CD14-positive monocyte (primary cell): ENCODE results near the gene PAFAH2. TPM values are rescaled to one million over a fixed set of nuclear protein-coding genes. Genes with fewer than 3 reads are reported as not detected.

ENCODE experiments used
- DNase-seq, 3 donors: peaks; one replicate each; pipeline ENCODE4 v3.0.0-alpha.2; 2011 to 2022
- H2AFZ ChIP-seq: 2 replicates; pipeline ENCODE4 v1.6.0; 2012; ENCODE audit warnings: mild to moderate bottlenecking, low read depth, low read length, inconsistent platforms; ENCODE audit not compliant: insufficient read depth, poor library complexity, severe bottlenecking
- H3K27ac ChIP-seq, 2 donors: 1 replicate in 1 of 2; 2 replicates in 1 of 2; pipeline ENCODE4 v1.5.1; 2012 to 2013; ENCODE audit warnings: low read length in 2 of 2, control low read depth in 1 of 2, inconsistent platforms in 1 of 2, low read depth in 1 of 2, mild to moderate bottlenecking in 1 of 2
- H3K27me3 ChIP-seq, 2 donors: one replicate each; pipeline versions ENCODE4 v1.6.0 to v1.6.1; 2011 to 2013; ENCODE audit warnings: low read length in 2 of 2; ENCODE audit not compliant: control insufficient read depth in 2 of 2, insufficient read depth in 2 of 2
- H3K36me3 ChIP-seq, 2 donors: replicated peaks in 1 of 2; 1 replicate in 1 of 2; 2 replicates in 1 of 2; pipeline versions ENCODE4 v1.5.1 to v1.6.1; 2012 to 2013; ENCODE audit warnings: low read length in 2 of 2, control low read depth in 1 of 2, inconsistent platforms in 1 of 2, mild to moderate bottlenecking in 1 of 2; ENCODE audit not compliant: insufficient read depth in 2 of 2, control insufficient read depth in 1 of 2
- H3K4me1 ChIP-seq, 2 donors: 1 replicate in 1 of 2; 2 replicates in 1 of 2; pipeline versions ENCODE4 v1.5.1 to v1.6.1; 2012 to 2013; ENCODE audit warnings: low read length in 2 of 2, control low read depth in 1 of 2, inconsistent platforms in 1 of 2, mild to moderate bottlenecking in 1 of 2, moderate library complexity in 1 of 2; ENCODE audit not compliant: insufficient read depth in 2 of 2, control insufficient read depth in 1 of 2
- H3K4me2 ChIP-seq: replicated peaks from 2 replicates; pipeline ENCODE3; 2012; ENCODE audit warnings: low read length, moderate library complexity, mild to moderate bottlenecking; ENCODE audit not compliant: poor library complexity, severe bottlenecking; ENCODE audit errors: extremely low read depth
- H3K4me3 ChIP-seq, 3 experiments: fragments of 200-600 bp in 1 of 3; sonication (generic) in 1 of 3; replicated peaks in 1 of 3; 1 replicate in 2 of 3; 2 replicates in 1 of 3; pipeline ENCODE4 v1.5.1; 2011 to 2013; ENCODE audit warnings: low read length in 3 of 3, mild to moderate bottlenecking in 3 of 3, control low read depth in 2 of 3, low read depth in 2 of 3, inconsistent platforms in 1 of 3, moderate library complexity in 1 of 3
- H3K79me2 ChIP-seq: 2 replicates; pipeline ENCODE4 v1.6.0; 2012; ENCODE audit warnings: mild to moderate bottlenecking, control low read depth, inconsistent platforms, low read length, moderate library complexity; ENCODE audit not compliant: insufficient read depth
- H3K9ac ChIP-seq: 2 replicates; pipeline ENCODE4 v1.6.0; 2017; ENCODE audit warnings: low read length, mild to moderate bottlenecking; ENCODE audit not compliant: insufficient read depth, poor library complexity, severe bottlenecking
- H3K9me3 ChIP-seq, 2 donors: replicated peaks in 1 of 2; 1 replicate in 1 of 2; 2 replicates in 1 of 2; pipeline versions ENCODE4 v1.5.1 to v1.6.1; 2012 to 2013; ENCODE audit warnings: low read length in 2 of 2, control low read depth in 1 of 2; ENCODE audit not compliant: control insufficient read depth in 1 of 2, insufficient read depth in 1 of 2
- H4K20me1 ChIP-seq: 2 replicates; pipeline ENCODE4 v1.6.0; 2012; ENCODE audit warnings: mild to moderate bottlenecking, low read length, control low read depth, moderate library complexity; ENCODE audit not compliant: insufficient read depth
- H3K27ac Mint-ChIP-seq, 7 donors: one replicate each; pipeline ENCODE4 v1.8.0; 2020; ENCODE audit warnings: mild to moderate bottlenecking in 7 of 7, mixed read lengths in 7 of 7, moderate library complexity in 6 of 7, inconsistent platforms in 2 of 7
- H3K27me3 Mint-ChIP-seq, 3 donors: one replicate each; pipeline ENCODE4 v1.8.0; 2021 to 2022; ENCODE audit warnings: low read depth in 3 of 3, mild to moderate bottlenecking in 3 of 3, mixed read lengths in 3 of 3, moderate library complexity in 3 of 3, inconsistent platforms in 1 of 3
- H3K36me3 Mint-ChIP-seq, 2 donors: one replicate each; pipeline ENCODE4 v1.8.0; 2020; ENCODE audit warnings: mixed read lengths in 2 of 2, inconsistent platforms in 1 of 2, mild to moderate bottlenecking in 1 of 2
- H3K4me1 Mint-ChIP-seq: one replicate; pipeline ENCODE4 v1.8.0; 2020; ENCODE audit warnings: mild to moderate bottlenecking, mixed read lengths
- H3K4me3 Mint-ChIP-seq, 2 donors: one replicate each; pipeline ENCODE4 v1.8.0; 2020; ENCODE audit warnings: mild to moderate bottlenecking in 2 of 2, mixed read lengths in 2 of 2, moderate library complexity in 1 of 2
- H3K9me3 Mint-ChIP-seq, 7 donors: one replicate each; pipeline ENCODE4 v1.8.0; 2020 to 2022; ENCODE audit warnings: mixed read lengths in 7 of 7, mild to moderate bottlenecking in 6 of 7, moderate library complexity in 6 of 7, inconsistent platforms in 2 of 7
- WGBS: methylation state at CpG from one replicate; pipeline ENCODE4 v1.1.5; 2013; ENCODE audit warnings: missing lambda C conversion rate; ENCODE audit not compliant: insufficient coverage; 5-methylcytosine and 5-hydroxymethylcytosine counted together
- intact Hi-C, 2 donors: fragments of 100-400 bp; cut with micrococcal nuclease; formaldehyde crosslinking; loops; one replicate each; pipeline versions ENCODE4 v1.15.0 to v1.15.1; 2023
- polyA plus RNA-seq, 3 donors: library from polyadenylated mRNA; depleted of rRNA in 1 of 3; unstranded in 2 of 3; stranded (reverse) in 1 of 3; fragments of 300-500 nt in 2 of 3; fragments of >200 nt in 1 of 3; fragmentation: Illumina TruSeq in 2 of 3; gene quantifications; 1 replicate in 2 of 3; 2 replicates in 1 of 3; pipeline ENCODE4 v1.2.3, GENCODE V29; 2012 to 2021
- TF ChIP-seq, protein P1 (sequence below): fragments of 200-600 bp; IDR thresholded peaks from one replicate; pipeline ENCODE4 v1.8.0; 2022; ENCODE audit warnings: antibody characterized with exemption, mild to moderate bottlenecking

Gene PAFAH2
- polyA plus RNA-seq, 3 donors, result 6.4 to 9.2 (median 6.8) TPM

DNA sequence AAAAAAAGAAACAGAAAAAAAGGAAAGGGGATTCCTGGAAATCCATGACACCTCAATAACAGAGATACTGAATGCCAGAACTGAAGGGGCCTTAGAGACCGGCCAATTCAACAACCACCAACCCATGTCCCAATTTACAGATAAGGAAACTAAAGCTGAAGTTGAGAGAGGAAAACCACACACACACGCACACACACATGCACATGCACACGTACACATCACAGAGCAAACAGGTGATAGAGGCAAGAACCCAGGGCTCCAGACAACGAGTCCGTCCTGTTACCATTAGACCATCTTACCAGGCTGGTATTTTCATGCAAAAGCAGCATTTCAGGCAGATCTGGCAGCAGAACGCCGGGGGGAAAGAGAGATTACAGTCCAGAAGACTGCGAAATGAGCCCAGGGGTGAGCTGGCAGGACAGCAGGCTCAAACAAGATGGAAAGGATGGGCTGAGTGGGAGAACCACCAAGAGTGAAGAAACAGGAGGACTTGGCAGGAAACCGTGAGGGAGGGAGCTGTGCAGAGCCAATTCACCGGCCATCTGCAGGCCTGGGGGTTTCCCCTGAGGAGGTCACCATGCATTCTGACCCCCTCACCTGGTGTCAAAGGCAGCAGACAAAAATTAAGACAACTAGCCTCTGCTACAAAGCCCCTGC lies 43.5 kb downstream of the PAFAH2 start:
- Histone ChIP-seq H3K79me2 (no peaks in the 10 kb centered on the region), H4K20me1 (no peaks in the 10 kb centered on the region), H3K4me3 (no peak overlapping the region), H3K9me3 (peaks cover 0 to 5% of the 10 kb centered on the region in 2 donors), H3K4me2 (no peak overlapping the region), H3K27me3 (no peaks in the 10 kb centered on the region), H3K4me1 (no peaks in the 10 kb centered on the region), H3K27ac (no peak overlapping the region), H2AFZ (no peak overlapping the region), H3K36me3 (peaks cover 6 to 23% of the 10 kb centered on the region in 2 donors), H3K9ac (no peak overlapping the region)
- peak overlapping the region in 1 of 7 donors; percentile 1 for H3K27ac Mint-ChIP-seq
- 97% methylated on average over 7 of the region's 10 CpGs for WGBS
- no peaks in the 10 kb centered on the region for H3K4me1 Mint-ChIP-seq
- H3K36me3 Mint-ChIP-seq, result peaks cover 14 to 19% of the 10 kb centered on the region in 2 donors
- H3K9me3 Mint-ChIP-seq, result peaks cover 3 to 9% (median 6%) of the 10 kb centered on the region in 7 donors
- H3K27me3 Mint-ChIP-seq, result peaks cover 0 to 3% (median 2%) of the 10 kb centered on the region in 3 donors
- intact Hi-C loops, result no loop called here
- TF ChIP-seq, protein P1, sequence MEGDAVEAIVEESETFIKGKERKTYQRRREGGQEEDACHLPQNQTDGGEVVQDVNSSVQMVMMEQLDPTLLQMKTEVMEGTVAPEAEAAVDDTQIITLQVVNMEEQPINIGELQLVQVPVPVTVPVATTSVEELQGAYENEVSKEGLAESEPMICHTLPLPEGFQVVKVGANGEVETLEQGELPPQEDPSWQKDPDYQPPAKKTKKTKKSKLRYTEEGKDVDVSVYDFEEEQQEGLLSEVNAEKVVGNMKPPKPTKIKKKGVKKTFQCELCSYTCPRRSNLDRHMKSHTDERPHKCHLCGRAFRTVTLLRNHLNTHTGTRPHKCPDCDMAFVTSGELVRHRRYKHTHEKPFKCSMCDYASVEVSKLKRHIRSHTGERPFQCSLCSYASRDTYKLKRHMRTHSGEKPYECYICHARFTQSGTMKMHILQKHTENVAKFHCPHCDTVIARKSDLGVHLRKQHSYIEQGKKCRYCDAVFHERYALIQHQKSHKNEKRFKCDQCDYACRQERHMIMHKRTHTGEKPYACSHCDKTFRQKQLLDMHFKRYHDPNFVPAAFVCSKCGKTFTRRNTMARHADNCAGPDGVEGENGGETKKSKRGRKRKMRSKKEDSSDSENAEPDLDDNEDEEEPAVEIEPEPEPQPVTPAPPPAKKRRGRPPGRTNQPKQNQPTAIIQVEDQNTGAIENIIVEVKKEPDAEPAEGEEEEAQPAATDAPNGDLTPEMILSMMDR, result no peak
- no peak for DNase-seq
- H3K4me3 Mint-ChIP-seq, result no peak overlapping the region

GRCh38 chr1:25952841-25953401 lies 44.9 kb downstream of the PAFAH2 start:
- DNase-seq, result no peak
- peaks cover under 1 to 5% of the 10 kb centered on the region in 2 donors for H3K36me3 Mint-ChIP-seq
- Histone ChIP-seq H3K4me3 (no peak overlapping the region), H3K27ac (no peak overlapping the region), H3K9ac (no peak overlapping the region), H3K79me2 (no peaks in the 10 kb centered on the region), H3K4me1 (no peaks in the 10 kb centered on the region), H3K9me3 (no peaks in the 10 kb centered on the region), H2AFZ (no peak overlapping the region), H3K36me3 (peaks cover 0 to 8% of the 10 kb centered on the region in 2 donors), H3K4me2 (no peak overlapping the region), H4K20me1 (no peaks in the 10 kb centered on the region), H3K27me3 (no peaks in the 10 kb centered on the region)
- no peaks in the 10 kb centered on the region for H3K4me1 Mint-ChIP-seq
- no peak overlapping the region for H3K4me3 Mint-ChIP-seq
- H3K9me3 Mint-ChIP-seq, result peaks cover 0 to 3% (median 2%) of the 10 kb centered on the region in 7 donors
- intact Hi-C loops, result no loop called here
- TF ChIP-seq, protein P1, result no peak
- WGBS, result 90% methylated on average over 2 of the region's 4 CpGs
- no peak overlapping the region for H3K27ac Mint-ChIP-seq
- peaks cover 0 to 3% (median 3%) of the 10 kb centered on the region in 3 donors for H3K27me3 Mint-ChIP-seq
